ENCODE results near the gene NRG4. TPM values are rescaled to one million over a fixed set of nuclear protein-coding genes. Genes with fewer than 3 reads are reported as not detected.
"Not testable (repeated sequence)": the region's sequence is repeated elsewhere in the genome, so short reads cannot be mapped to it uniquely, and the experiment has no call there.

Gene NRG4
- total RNA-seq, result 0.54 TPM

- peak in 2 of 3 donors; percentile 24 to 57 for DNase-seq (ENCODE audit: low read depth in 2 of 3, low spot score in 2 of 3)
These were observed at the start of gene NRG4 for GRCh38 chr15:76011627-76012551. NRG4 (minus strand) TSS chr15:76012424; CDS start chr15:76011230, 1,194 bp downstream.

- DNase-seq (ENCODE audit: low read depth in 2 of 3, low spot score in 2 of 3), result no peak
These were observed 49.5 kb upstream of the NRG4 start for GRCh38 chr15:76061700-76062099.

GRCh38 chr15:76060118-76060989, 48.1 kb upstream of the NRG4 start:
- DNase-seq (ENCODE audit: low read depth in 2 of 3, low spot score in 2 of 3), result peak in 2 of 3 donors; percentile 40 to 53

GRCh38 chr15:76059320-76060117, 47.3 kb upstream of the NRG4 start, which contains the start of gene TMEM266:
TMEM266 (plus strand) TSS chr15:76059985; CDS start chr15:76134264, 74,279 bp downstream.
- peak in 2 of 3 donors; percentile 51 to 60 for DNase-seq (ENCODE audit: low read depth in 2 of 3, low spot score in 2 of 3)

GRCh38 chr15:76058714-76059319, 46.6 kb upstream of the NRG4 start:
- peak in 2 of 3 donors; percentile 21 to 47 for DNase-seq (ENCODE audit: low read depth in 2 of 3, low spot score in 2 of 3)

- peak; percentile 19 to 75 (median 43) for DNase-seq (ENCODE audit: low read depth in 2 of 3, low spot score in 2 of 3)
These were observed 45.2 kb upstream of the NRG4 start for GRCh38 chr15:76057332-76058000.

GRCh38 chr15:76056931-76057330, 44.7 kb upstream of the NRG4 start:
- peak in 2 of 3 donors; percentile 55 to 70 for DNase-seq (ENCODE audit: low read depth in 2 of 3, low spot score in 2 of 3)

- not testable (repeated sequence) for DNase-seq (ENCODE audit: low read depth in 2 of 3, low spot score in 2 of 3)
These were observed 42.0 kb upstream of the NRG4 start for GRCh38 chr15:76054201-76054600.

- DNase-seq (ENCODE audit: low read depth in 2 of 3, low spot score in 2 of 3), result no peak
These were observed 26.3 kb upstream of the NRG4 start for GRCh38 chr15:76038512-76038911.

- no peak for DNase-seq (ENCODE audit: low read depth in 2 of 3, low spot score in 2 of 3)
These were observed 23.4 kb upstream of the NRG4 start for GRCh38 chr15:76035593-76035992.

GRCh38 chr15:76034111-76034510, 21.9 kb upstream of the NRG4 start:
- DNase-seq (ENCODE audit: low read depth in 2 of 3, low spot score in 2 of 3), result no peak

- no peak for DNase-seq (ENCODE audit: low read depth in 2 of 3, low spot score in 2 of 3)
These were observed 21.2 kb upstream of the NRG4 start for GRCh38 chr15:76033438-76033837.

- DNase-seq (ENCODE audit: low read depth in 2 of 3, low spot score in 2 of 3), result no peak
These were observed 19.8 kb upstream of the NRG4 start for GRCh38 chr15:76032046-76032445.

GRCh38 chr15:76024021-76024768, 12.0 kb upstream of the NRG4 start:
- no peak for DNase-seq (ENCODE audit: low read depth in 2 of 3, low spot score in 2 of 3)

GRCh38 chr15:76013470-76013869, 1.2 kb upstream of the NRG4 start:
- not testable (repeated sequence) for DNase-seq (ENCODE audit: low read depth in 2 of 3, low spot score in 2 of 3)

GRCh38 chr15:76010613-76011012, 1.6 kb downstream of the NRG4 start:
- no peak for DNase-seq (ENCODE audit: low read depth in 2 of 3, low spot score in 2 of 3)

- DNase-seq (ENCODE audit: low read depth in 2 of 3, low spot score in 2 of 3), result peak in 1 of 3 donors; percentile 45
These were observed 6.0 kb downstream of the NRG4 start for GRCh38 chr15:76006136-76006778.

GRCh38 chr15:76003364-76003763, 8.9 kb downstream of the NRG4 start:
- no peak for DNase-seq (ENCODE audit: low read depth in 2 of 3, low spot score in 2 of 3)

Measured in hematopoietic multipotent progenitor cell (in vitro differentiated cells).